Measurements from ENCODE around the gene MTSS2.
"Not testable (repeated sequence)": the region's sequence is repeated elsewhere in the genome, so short reads cannot be mapped to it uniquely, and the experiment has no call there.

MTSS2 gene

GRCh38 chr16:70684146-70685060 is 1.4 kb downstream of the MTSS2 start:
- DNase-seq, result no peak

- no peak for DNase-seq
These were observed 2.5 kb downstream of the MTSS2 start for GRCh38 chr16:70683146-70683944.

- DNase-seq, result no peak
These were observed 3.4 kb downstream of the MTSS2 start for GRCh38 chr16:70682239-70683145.

DNA sequence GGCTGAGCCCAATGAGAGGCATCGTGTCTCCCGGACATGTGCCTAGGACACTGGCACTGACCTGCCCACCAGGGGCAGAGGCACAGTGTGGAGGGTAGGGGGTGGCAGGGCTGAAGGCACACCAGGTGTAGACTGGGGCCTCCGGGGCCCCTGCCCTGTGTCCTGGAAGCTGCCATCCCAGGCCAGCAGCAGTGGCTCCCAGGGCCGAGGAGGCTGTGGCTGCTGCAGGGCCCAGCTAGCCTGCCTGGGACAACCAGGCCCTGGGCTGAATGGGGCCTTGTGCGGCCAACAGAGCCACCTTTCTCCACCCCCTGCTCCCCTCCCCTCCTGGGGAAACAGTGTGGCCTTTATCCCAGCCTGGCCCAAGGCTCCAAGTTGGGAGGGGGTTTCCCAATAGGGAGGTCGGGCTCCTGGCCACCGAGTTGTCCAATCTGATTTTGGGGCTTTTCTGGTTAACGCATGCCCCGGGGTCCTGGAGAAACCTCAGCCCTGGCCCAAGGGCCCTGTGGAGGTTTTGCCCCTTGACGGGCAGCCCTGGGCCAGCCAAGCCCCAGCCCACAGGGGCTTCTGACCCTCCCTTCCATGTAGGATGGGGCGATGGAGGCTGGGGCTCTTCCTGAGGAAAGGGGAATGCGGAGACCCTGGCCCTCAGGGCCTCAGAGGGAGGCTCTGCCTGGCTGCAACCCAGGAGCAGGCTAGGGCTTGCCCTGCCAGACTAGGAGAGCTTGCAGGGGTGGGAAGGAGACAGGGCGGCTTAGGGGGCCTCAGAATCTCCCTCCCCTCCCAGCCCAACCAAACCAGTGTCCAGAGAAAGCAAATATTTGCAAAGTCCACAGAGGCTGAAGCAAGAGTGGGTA is 4.2 kb downstream of the MTSS2 start:
- no peak for DNase-seq

GRCh38 chr16:70680495-70681381 is 5.1 kb downstream of the MTSS2 start:
- no peak for DNase-seq

DNA sequence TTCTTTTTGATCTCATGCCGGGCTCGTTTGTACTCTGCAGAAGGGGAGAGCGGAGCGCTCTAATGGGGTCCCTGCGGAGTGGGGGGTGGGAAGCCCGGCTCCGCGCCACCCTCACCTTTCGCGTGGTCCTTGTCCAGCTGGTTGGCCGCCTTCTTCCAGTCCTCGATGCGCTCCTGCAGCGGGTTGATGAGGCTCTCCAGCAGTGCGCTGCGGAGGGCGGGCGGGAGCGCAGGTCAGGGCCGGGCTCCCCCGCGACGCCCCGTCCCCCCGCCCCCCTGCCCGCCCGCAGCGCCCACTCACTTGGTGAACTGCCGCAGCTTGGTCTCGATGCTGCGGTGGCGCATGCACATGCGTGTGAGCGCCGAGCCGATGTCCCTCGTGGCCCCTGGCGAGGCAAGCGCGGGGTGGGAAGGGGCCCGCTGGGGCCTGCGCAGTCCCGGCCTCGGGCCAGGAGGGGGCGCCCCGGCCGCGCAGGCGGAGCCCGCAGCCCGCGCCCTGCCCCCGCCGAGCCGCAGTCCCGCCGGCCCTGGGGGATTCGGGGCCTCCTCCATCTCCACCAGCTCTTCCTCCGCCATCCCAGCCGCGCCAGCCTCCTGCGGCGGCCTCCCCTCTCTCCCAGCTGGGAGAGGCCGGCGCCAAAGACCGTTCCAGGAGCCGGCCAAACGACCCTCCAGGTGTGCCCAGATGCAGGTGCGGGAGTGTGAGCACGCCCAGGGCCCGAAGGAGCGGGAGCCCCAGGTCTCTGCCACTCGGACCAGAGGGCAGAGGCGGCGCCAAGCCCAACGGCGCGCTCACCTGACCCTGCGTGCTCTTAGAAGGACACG is 6.0 kb downstream of the MTSS2 start:
- no peak for DNase-seq

DNA sequence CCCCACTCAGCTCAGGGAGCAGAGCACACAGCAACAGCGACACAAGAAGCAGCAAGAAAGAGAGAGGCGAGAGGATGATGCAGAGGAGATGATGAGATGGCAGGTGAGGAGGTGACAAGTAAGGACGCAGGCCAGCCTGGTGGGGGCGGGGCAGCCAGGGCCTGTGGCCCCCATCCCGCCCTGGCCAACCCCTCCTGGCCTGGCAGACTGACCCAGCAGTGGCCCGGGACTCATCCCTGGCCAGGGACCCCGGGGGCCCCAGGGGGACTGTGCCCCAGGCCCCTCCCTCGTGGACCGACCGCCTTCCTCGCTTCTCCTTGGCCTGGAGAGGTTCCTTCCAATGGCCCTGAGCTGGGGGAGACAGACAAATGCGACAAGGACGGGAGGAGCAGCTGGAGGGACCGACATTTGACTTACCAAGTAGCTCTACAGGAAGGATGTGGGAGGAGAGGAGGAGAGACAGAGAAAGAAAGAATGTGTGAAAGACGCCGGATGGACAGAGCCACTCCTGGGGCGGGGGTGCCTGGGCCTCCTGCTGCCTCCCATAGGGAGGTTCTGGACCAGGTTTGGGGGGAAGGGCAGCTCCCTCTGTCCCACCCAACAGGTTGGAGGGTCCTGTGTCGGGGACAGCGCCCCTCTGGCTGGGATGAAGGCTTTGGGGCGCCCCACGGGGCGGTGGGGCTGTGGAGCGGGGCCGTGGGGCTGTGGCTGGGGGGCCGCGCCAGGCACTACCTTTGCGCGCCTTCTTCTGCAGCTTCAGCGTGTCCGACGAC is 6.8 kb downstream of the MTSS2 start:
- no peak for DNase-seq

GRCh38 chr16:70678121-70678897 is 7.5 kb downstream of the MTSS2 start:
- DNase-seq, result no peak

- DNase-seq, result no peak
These were observed 8.2 kb downstream of the MTSS2 start for GRCh38 chr16:70677499-70678120.

GRCh38 chr16:70676675-70677498 is 9.0 kb downstream of the MTSS2 start:
- DNase-seq, result no peak

DNA sequence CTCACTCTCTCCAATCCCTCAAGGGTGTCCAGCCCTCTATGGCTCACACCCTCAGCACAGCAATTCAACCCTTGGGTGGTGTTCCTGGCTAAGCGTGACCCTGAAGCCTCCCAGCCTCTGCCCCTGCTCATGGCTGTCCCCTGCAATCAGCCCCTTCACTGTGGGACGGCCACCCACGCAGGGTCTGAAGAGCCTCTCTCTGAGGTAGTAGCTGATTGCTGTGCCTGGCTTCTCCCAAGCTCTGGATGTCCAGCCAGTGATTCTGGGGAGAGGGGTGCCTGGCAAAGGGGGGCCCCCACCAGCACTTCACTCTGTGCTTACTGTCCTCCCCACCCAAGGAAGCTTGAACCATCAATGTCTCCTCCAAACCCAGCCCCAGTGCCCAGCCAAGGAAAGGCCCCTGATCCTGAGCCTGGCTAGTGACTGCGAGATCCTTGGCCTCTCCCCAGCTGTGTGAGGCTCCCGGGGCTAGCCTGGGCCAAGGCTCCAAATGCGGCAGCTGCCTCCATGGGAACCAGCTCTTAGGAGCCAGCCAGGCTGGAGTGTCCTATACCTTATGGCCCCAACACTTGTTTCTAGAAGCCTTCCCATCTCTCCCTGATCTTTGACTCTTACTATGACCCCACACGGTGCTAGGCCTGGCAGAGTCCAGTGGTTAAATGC is 9.9 kb downstream of the MTSS2 start:
- no peak for DNase-seq

GRCh38 chr16:70674221-70675014 is 11.4 kb downstream of the MTSS2 start:
- no peak for DNase-seq

- not testable (repeated sequence) for DNase-seq
These were observed 14.9 kb downstream of the MTSS2 start for GRCh38 chr16:70670938-70671337.

DNA sequence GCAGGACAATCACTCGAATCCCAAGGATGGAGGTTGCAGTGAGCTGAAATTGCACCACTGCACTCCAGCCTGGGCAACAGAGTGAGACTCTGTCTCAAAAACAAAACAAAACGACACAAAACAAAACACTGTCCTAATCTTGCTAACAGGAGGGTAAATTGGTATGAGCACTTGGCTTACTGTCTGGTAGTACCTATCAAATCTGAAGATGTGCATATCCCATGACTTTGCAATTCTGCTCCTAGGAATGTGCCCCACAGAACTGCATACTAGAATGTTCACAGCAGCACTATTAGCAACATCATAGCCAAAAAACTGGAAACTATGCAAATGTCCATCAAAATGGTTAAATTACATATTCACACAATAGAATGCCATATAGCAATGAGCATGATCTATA is 15.7 kb downstream of the MTSS2 start:
- no peak for DNase-seq
